Fibroblast of villous mesenchyme (primary cell): ENCODE data around the gene AGBL4. TPM values are rescaled to one million over a fixed set of nuclear protein-coding genes. Genes with fewer than 3 reads are reported as not detected.

Source experiments
- DNase-seq: peaks from one replicate; pipeline ENCODE4 v3.0.0-alpha.2; 2010; ENCODE audit warnings: low read depth
- H3K4me3 ChIP-seq: 2 replicates; pipeline ENCODE4 v1.5.1; 2011; ENCODE audit warnings: low read depth, mild to moderate bottlenecking, low read length
- CTCF ChIP-seq: IDR thresholded peaks from 2 replicates; pipeline ENCODE4 v1.5.1; 2012; ENCODE audit warnings: low read depth, mild to moderate bottlenecking, low read length; ENCODE audit not compliant: insufficient read depth
- total RNA-seq: library from RNA; depleted of rRNA; stranded (reverse); fragments of >200 nt; gene quantifications from 2 replicates; pipeline ENCODE4 v1.2.3, GENCODE V29; 2012

Gene AGBL4
- total RNA-seq, 1 donor, result not detected

- H3K4me3 ChIP-seq, result no peak overlapping the region
- DNase-seq, result no peak
- TF ChIP-seq CTCF, result no peak
These were observed 556.8 kb downstream of the AGBL4 start for GRCh38 chr1:49466961-49467360.

- H3K4me3 ChIP-seq, result no peak overlapping the region
- no peak for DNase-seq
- TF ChIP-seq CTCF, result no peak
These were observed 558.1 kb downstream of the AGBL4 start for GRCh38 chr1:49465486-49466185.

GRCh38 chr1:49448200-49448599 is 575.6 kb downstream of the AGBL4 start:
- no peak for TF ChIP-seq CTCF
- H3K4me3 ChIP-seq, result no peak overlapping the region
- no peak for DNase-seq

GRCh38 chr1:49436865-49437264 is 586.9 kb downstream of the AGBL4 start:
- no peak for TF ChIP-seq CTCF
- DNase-seq, result no peak
- no peak overlapping the region for H3K4me3 ChIP-seq

GRCh38 chr1:49435291-49435690 is 588.5 kb downstream of the AGBL4 start:
- no peak for DNase-seq
- no peak overlapping the region for H3K4me3 ChIP-seq
- no peak for TF ChIP-seq CTCF

- DNase-seq, result no peak
- no peak overlapping the region for H3K4me3 ChIP-seq
- no peak for TF ChIP-seq CTCF
These were observed 599.0 kb downstream of the AGBL4 start for GRCh38 chr1:49424782-49425181.

GRCh38 chr1:49416758-49417157 is 607.0 kb downstream of the AGBL4 start:
- H3K4me3 ChIP-seq, result no peak overlapping the region
- no peak for TF ChIP-seq CTCF
- no peak for DNase-seq
